NCI-H1436 (cell line): Measurements from ENCODE around the gene ACTL7A.
"Not testable (repeated sequence)": the region's sequence is repeated elsewhere in the genome, so short reads cannot be mapped to it uniquely, and the experiment has no call there.

Experiments used
- DNase-seq: peaks from one replicate; lab custom pipeline; 2025; lab: John Stamatoyannopoulos, UW

ACTL7A gene

GRCh38 chr9:108861997-108862396 lies at the start of gene ACTL7A:
Gene ACTL7A (plus strand): TSS chr9:108862266. CDS start chr9:108862323, 57 bp downstream.
- no peak for DNase-seq

- no peak for DNase-seq
Observed at GRCh38 chr9:108812396-108813025, 49.6 kb upstream of the ACTL7A start.

GRCh38 chr9:108813951-108814601 lies 48.0 kb upstream of the ACTL7A start:
- DNase-seq = peak; percentile 35

- DNase-seq = no peak
Observed at GRCh38 chr9:108815156-108815555, 46.9 kb upstream of the ACTL7A start.

- DNase-seq = no peak
Observed at GRCh38 chr9:108816037-108816436, 46.0 kb upstream of the ACTL7A start.

GRCh38 chr9:108823829-108824228 lies 38.2 kb upstream of the ACTL7A start:
- DNase-seq = no peak

- DNase-seq = no peak
Observed at GRCh38 chr9:108830272-108830671, 31.8 kb upstream of the ACTL7A start.

GRCh38 chr9:108831496-108832178 lies 30.4 kb upstream of the ACTL7A start:
- no peak for DNase-seq

GRCh38 chr9:108832179-108832500 lies 29.9 kb upstream of the ACTL7A start:
- DNase-seq = no peak

GRCh38 chr9:108834959-108835665 lies 27.0 kb upstream of the ACTL7A start:
- no peak for DNase-seq

- DNase-seq = no peak
Observed at GRCh38 chr9:108835831-108836230, 26.2 kb upstream of the ACTL7A start.

GRCh38 chr9:108836319-108836718 lies 25.7 kb upstream of the ACTL7A start:
- DNase-seq = no peak

GRCh38 chr9:108836781-108837180 lies 25.3 kb upstream of the ACTL7A start:
- DNase-seq = no peak

- DNase-seq = no peak
Observed at GRCh38 chr9:108837530-108837929, 24.5 kb upstream of the ACTL7A start.

- no peak for DNase-seq
Observed at GRCh38 chr9:108838017-108838416, 24.0 kb upstream of the ACTL7A start.

- DNase-seq = not testable (repeated sequence)
Observed at GRCh38 chr9:108839561-108839960, 22.5 kb upstream of the ACTL7A start.

- no peak for DNase-seq
Observed at GRCh38 chr9:108842610-108843295, 19.3 kb upstream of the ACTL7A start.

GRCh38 chr9:108844391-108844790 lies 17.7 kb upstream of the ACTL7A start:
- DNase-seq = no peak

- peak; percentile 83 for DNase-seq
Observed at GRCh38 chr9:108844856-108845255, 17.2 kb upstream of the ACTL7A start.

- DNase-seq = no peak
Observed at GRCh38 chr9:108845507-108845906, 16.6 kb upstream of the ACTL7A start.

GRCh38 chr9:108845947-108846346 lies 16.1 kb upstream of the ACTL7A start:
- no peak for DNase-seq

GRCh38 chr9:108848296-108848695 lies 13.8 kb upstream of the ACTL7A start:
- not testable (repeated sequence) for DNase-seq
